Ishikawa (cell line): ENCODE results near the gene MFSD6L.

Source experiments
- CREB1 ChIP-seq: IDR thresholded peaks from 2 replicates; pipeline ENCODE4 v1.6.1; 2012; ENCODE audit warnings: low read depth
- MAX ChIP-seq: IDR thresholded peaks from 2 replicates; pipeline ENCODE4 v1.6.1; 2012
- RAD21 ChIP-seq: IDR thresholded peaks from 2 replicates; pipeline ENCODE4 v1.6.1; 2012; ENCODE audit warnings: low read depth
- REST ChIP-seq: IDR thresholded peaks from 2 replicates; pipeline ENCODE4 v1.6.1; 2012; ENCODE audit warnings: low read depth, mild to moderate bottlenecking
- TAF1 ChIP-seq: IDR thresholded peaks from 2 replicates; pipeline ENCODE4 v1.6.1; 2012; ENCODE audit warnings: low read depth, mild to moderate bottlenecking
- TEAD4 ChIP-seq: IDR thresholded peaks from 2 replicates; pipeline ENCODE4 v1.6.1; 2012
- YY1 ChIP-seq: IDR thresholded peaks from 2 replicates; pipeline ENCODE4 v1.6.1; 2012; ENCODE audit warnings: low read depth

- TF ChIP-seq TAF1 = no peak
- TF ChIP-seq TEAD4 = no peak
- TF ChIP-seq YY1 = no peak
- TF ChIP-seq RAD21 = no peak
- no peak for TF ChIP-seq REST
- no peak for TF ChIP-seq CREB1
- TF ChIP-seq MAX = no peak
Observed at GRCh38 chr17:8844229-8845218, 45.4 kb upstream of the MFSD6L start.
